Testis (tissue), 3 donors: Measurements from ENCODE around the gene GCN1. TPM values are rescaled to one million over a fixed set of nuclear protein-coding genes. Genes with fewer than 3 reads are reported as not detected.

ENCODE experiments used
- DNase-seq: peaks from one replicate; pipeline ENCODE4 v3.0.0-alpha.2; 2019
- H3K27ac ChIP-seq, 2 donors: fragments of 200-600 bp; sonication (generic); one replicate each; pipeline ENCODE4 v1.5.1; 2019
- H3K27me3 ChIP-seq: fragments of 200-600 bp; sonication (generic); one replicate; pipeline ENCODE4 v1.5.1; 2019
- H3K36me3 ChIP-seq: fragments of 200-600 bp; sonication (generic); one replicate; pipeline ENCODE4 v1.5.1; 2017; ENCODE audit warnings: low read depth; ENCODE audit errors: missing control alignments
- H3K4me1 ChIP-seq: fragments of 200-600 bp; sonication (generic); one replicate; pipeline ENCODE4 v1.5.1; 2019
- H3K4me3 ChIP-seq, 2 donors: fragments of 200-600 bp; sonication (generic); one replicate each; pipeline ENCODE4 v1.5.1; 2017 to 2019
- H3K9me3 ChIP-seq: fragments of 200-600 bp; sonication (generic); one replicate; pipeline ENCODE4 v1.5.1; 2017
- CTCF ChIP-seq, 3 experiments: fragments of 450-650 bp in 2 of 3; fragments of 200-600 bp in 1 of 3; sonication (generic) in 1 of 3; IDR thresholded peaks; one replicate each; pipeline ENCODE4 v1.5.1; 2016 to 2019; ENCODE audit warnings: antibody characterized with exemption in 3 of 3, mild to moderate bottlenecking in 2 of 3, moderate library complexity in 1 of 3
- POLR2A ChIP-seq: fragments of 450-650 bp; IDR thresholded peaks from one replicate; pipeline ENCODE4 v1.6.1; 2017; ENCODE audit warnings: antibody characterized with exemption, mild to moderate bottlenecking, moderate library complexity
- WGBS, 2 donors: methylation state at CpG; one replicate each; pipeline ENCODE4 v1.1.5; 2018; 5-methylcytosine and 5-hydroxymethylcytosine counted together
- intact Hi-C: fragments of 100-400 bp; cut with DNase I; formaldehyde crosslinking; loops from one replicate; pipeline ENCODE4 v1.15.1; 2023; ENCODE audit warnings: low total_unique reads
- polyA plus RNA-seq: library from polyadenylated mRNA; stranded (reverse); fragments of 350-450 nt; fragmentation: Illumina TruSeq; extraction: RNeasy Lipid Tissue Mini Kit (QIAGEN cat#74804); gene quantifications from one replicate; pipeline ENCODE4 v1.2.3, GENCODE V29; 2014; ENCODE audit warnings: low read depth, low replicate concordance; ENCODE audit not compliant: insufficient read depth
- total RNA-seq, 2 donors: library from RNA; depleted of rRNA; stranded (reverse); fragments of >200 nt; gene quantifications; one replicate each; pipeline ENCODE4 v1.2.3, GENCODE V29; 2016

The GCN1 gene
- total and polyA plus RNA-seq, 3 donors from 2014 or later, result 66.3 to 164 (median 104) TPM

- 70 to 73% methylated on average over 5 to 12 of the region's 12 CpGs for WGBS, 2 donors
- TF ChIP-seq CTCF (IDR thresholded peaks at IDR 0.05) (no peak), POLR2A (no peak)
- H3K4me3 ChIP-seq, result no peak overlapping the region
- H3K9me3 ChIP-seq, result no peaks in the 10 kb centered on the region
- no peaks in the 10 kb centered on the region for H3K4me1 ChIP-seq
- H3K27ac ChIP-seq, result no peak overlapping the region
- DNase-seq, result peak; percentile 57
- intact Hi-C loops, result no loop called here
- no peaks in the 10 kb centered on the region for H3K27me3 ChIP-seq
- H3K36me3 ChIP-seq, result no peaks in the 10 kb centered on the region
Measured at GRCh38 chr12:120159509-120160237, 34.8 kb downstream of the GCN1 start.

- Histone ChIP-seq H3K9me3 (no peaks in the 10 kb centered on the region), H3K4me3 (no peak overlapping the region), H3K27me3 (no peaks in the 10 kb centered on the region), H3K4me1 (no peaks in the 10 kb centered on the region), H3K36me3 (no peaks in the 10 kb centered on the region), H3K27ac (no peak overlapping the region)
- no peak for DNase-seq
- 90 to 99% methylated on average over 5 to 10 of the region's 10 CpGs for WGBS, 2 donors
- intact Hi-C loops, result no loop called here
- TF ChIP-seq CTCF (IDR thresholded peaks at IDR 0.05), result no peak
- TF ChIP-seq POLR2A, result no peak
Measured at GRCh38 chr12:120158351-120158750, 36.2 kb downstream of the GCN1 start.

GRCh38 chr12:120157678-120158077 is 36.8 kb downstream of the GCN1 start:
- intact Hi-C loops, result no loop called here
- WGBS, 2 donors, result 95 to 96% methylated on average over 11 of the region's 11 CpGs
- Histone ChIP-seq H3K36me3 (no peaks in the 10 kb centered on the region), H3K27ac (no peak overlapping the region), H3K9me3 (no peaks in the 10 kb centered on the region), H3K4me3 (no peak overlapping the region), H3K4me1 (no peaks in the 10 kb centered on the region), H3K27me3 (no peaks in the 10 kb centered on the region)
- no peak for DNase-seq
- no peak for TF ChIP-seq CTCF (IDR thresholded peaks at IDR 0.05)
- TF ChIP-seq POLR2A, result no peak

- TF ChIP-seq CTCF (IDR thresholded peaks at IDR 0.05) (no peak), POLR2A (no peak)
- WGBS, 2 donors, result 93 to 94% methylated on average over 22 of the region's 22 CpGs
- intact Hi-C loops, result no loop called here
Measured at GRCh38 chr12:120156315-120157259, 37.9 kb downstream of the GCN1 start.

More at GRCh38 chr12:120156315-120157259, 37.9 kb downstream of the GCN1 start:
- no peak for DNase-seq
- no peaks in the 10 kb centered on the region for H3K4me1 ChIP-seq
- H3K9me3 ChIP-seq, result no peaks in the 10 kb centered on the region
- no peaks in the 10 kb centered on the region for H3K27me3 ChIP-seq
- H3K4me3 ChIP-seq, result no peak overlapping the region
- H3K27ac ChIP-seq, result no peak overlapping the region
- no peaks in the 10 kb centered on the region for H3K36me3 ChIP-seq
